Measurements from ENCODE around the gene PIP4P1. TPM values are rescaled to one million over a fixed set of nuclear protein-coding genes. Genes with fewer than 3 reads are reported as not detected.
"Not testable (repeated sequence)": the region's sequence is repeated elsewhere in the genome, so short reads cannot be mapped to it uniquely, and the experiment has no call there.

Gene PIP4P1
- total and polyA plus RNA-seq, 2 of the 8 experiments (the other 6 are each of a cell fraction or from before 2014, with no cell fraction given) = 29.5 to 60.0 TPM

- not testable (repeated sequence) for H3K27me3 ChIP-seq (replicated peaks in 1 of 4; ENCODE audit: control insufficient read depth in 3 of 4, extremely low read depth in 1 of 4, insufficient read depth in 3 of 4, low read length in 3 of 4); H3K56ac ChIP-seq (replicated peaks; ENCODE audit: insufficient read length, low read depth, low read length); H3K79me1 ChIP-seq (ENCODE audit: low read depth, low read length); H3K4ac ChIP-seq (replicated peaks; ENCODE audit: insufficient read length, low read depth, low read length); H4K20me1 ChIP-seq (replicated peaks in 1 of 2; ENCODE audit: control insufficient read depth in 1 of 2, insufficient read depth in 2 of 2, low read length in 2 of 2); FAIRE-seq; H2AK5ac ChIP-seq (ENCODE audit: low read depth, low read length); H3K14ac ChIP-seq (ENCODE audit: insufficient read length); H2BK15ac ChIP-seq (ENCODE audit: low read length); H4K8ac ChIP-seq (ENCODE audit: extremely low read depth, insufficient read depth, low read length); H2AFZ ChIP-seq (ENCODE audit: low read length); H2BK20ac ChIP-seq (ENCODE audit: low read length); H4K5ac ChIP-seq (ENCODE audit: insufficient read length, low read depth, low read length); H2BK5ac ChIP-seq (ENCODE audit: low read depth, low read length); H3K9me3 ChIP-seq (ENCODE audit: insufficient read depth in 2 of 2, low read depth in 1 of 2, low read length in 1 of 2); H2BK120ac ChIP-seq (replicated peaks; ENCODE audit: low read depth, low read length); H3K27ac ChIP-seq (ENCODE audit: low read depth, low read length); H3K18ac ChIP-seq (ENCODE audit: extremely low read depth, low read length); H3K23ac ChIP-seq (ENCODE audit: insufficient read length); H3K4me3 ChIP-seq (ENCODE audit: extremely low read depth in 1 of 4, insufficient read depth in 2 of 4, low read depth in 3 of 4, low read length in 4 of 4); H2BK12ac ChIP-seq (ENCODE audit: low read depth, low read length); H3K9ac ChIP-seq (replicated peaks in 1 of 4; ENCODE audit: extremely low read depth in 1 of 4, low read depth in 3 of 4, low read length in 3 of 4); H4K91ac ChIP-seq (replicated peaks; ENCODE audit: insufficient read length, low read length); H3K23me2 ChIP-seq (ENCODE audit: low read depth, low read length); DNase-seq (ENCODE audit: low read depth in 1 of 2, low spot score in 2 of 2)
- H3K36me3 ChIP-seq (ENCODE audit: control insufficient read depth in 2 of 4, insufficient read depth in 4 of 4, low read length in 3 of 4) = peaks cover 30 to 60% (median 51%) of the 10 kb centered on the region in 4 experiments
- H3K79me2 ChIP-seq (ENCODE audit: control insufficient read depth in 1 of 2, insufficient read depth in 2 of 2, low read length in 2 of 2) = peaks cover 3 to 38% of the 10 kb centered on the region in 2 experiments; a peak in 3 of 4 replicates
- peak overlapping the region in 1 of 2 experiments; percentile 74; a peak in 1 of 4 replicates for H3K4me2 ChIP-seq (ENCODE audit: insufficient read depth in 1 of 2, low read depth in 2 of 2, low read length in 2 of 2)
- TF ChIP-seq TBP (IDR thresholded peaks at IDR 0.05; ENCODE audit: low read depth, low read length) = peak; percentile 70
- peaks cover 0 to 10% (median 1%) of the 10 kb centered on the region in 4 experiments; a peak in 3 of 7 replicates for H3K4me1 ChIP-seq (replicated peaks in 1 of 4; ENCODE audit: control insufficient read depth in 3 of 4, insufficient read depth in 4 of 4, low read length in 3 of 4)
- ChIA-PET CTCF (ENCODE audit: partially characterized antibody) (interaction anchor here (0.6 to 3.7 kb wide), 6 partner anchors 33 to 413 kb away, joined by 3 to 9 read pairs (median 4); partner anchors contain the start of gene TEP1), POLR2A (ENCODE audit: partially characterized antibody) (interaction anchor here (0.7 to 5.5 kb wide), 7 partner anchors 8 to 160 kb away, joined by 3 to 88 read pairs (median 5); partner anchors contain the start of genes PARP2, PIP4P1 and PNP)
- 93% methylated on average over 8 of the region's 8 CpGs; no CpG with 5 or more reads in 1 of the 2 experiments for WGBS, 2 experiments (ENCODE audit: extremely low coverage in 1 of 2, insufficient coverage in 1 of 2, insufficient read length in 1 of 2, insufficient replicate concordance in 2 of 2, low coverage in 1 of 2, low lambda C conversion rate in 2 of 2, missing lambda C conversion rate in 1 of 2)
Measured at GRCh38 chr14:20452831-20453230, 8.4 kb downstream of the PIP4P1 start.
